Stimulated activated CD8-positive, alpha-beta memory T cell treated with anti-CD3 and anti-CD28 coated beads, Interleukin-4, amount 100 ng/mL, for 24 hours (primary cell): ENCODE measurements around the gene GLT1D1.
A peak's percentile ranks its signal among the peaks of the same experiment; 100 is the strongest.
"Not testable (repeated sequence)": the region's sequence is repeated elsewhere in the genome, so short reads cannot be mapped to it uniquely, and the experiment has no call there.

Experiments
- DNase-seq: peaks from one replicate; pipeline ENCODE4 v3.0.0-alpha.2; 2020; ENCODE audit warnings: low read depth

The GLT1D1 gene

DNA sequence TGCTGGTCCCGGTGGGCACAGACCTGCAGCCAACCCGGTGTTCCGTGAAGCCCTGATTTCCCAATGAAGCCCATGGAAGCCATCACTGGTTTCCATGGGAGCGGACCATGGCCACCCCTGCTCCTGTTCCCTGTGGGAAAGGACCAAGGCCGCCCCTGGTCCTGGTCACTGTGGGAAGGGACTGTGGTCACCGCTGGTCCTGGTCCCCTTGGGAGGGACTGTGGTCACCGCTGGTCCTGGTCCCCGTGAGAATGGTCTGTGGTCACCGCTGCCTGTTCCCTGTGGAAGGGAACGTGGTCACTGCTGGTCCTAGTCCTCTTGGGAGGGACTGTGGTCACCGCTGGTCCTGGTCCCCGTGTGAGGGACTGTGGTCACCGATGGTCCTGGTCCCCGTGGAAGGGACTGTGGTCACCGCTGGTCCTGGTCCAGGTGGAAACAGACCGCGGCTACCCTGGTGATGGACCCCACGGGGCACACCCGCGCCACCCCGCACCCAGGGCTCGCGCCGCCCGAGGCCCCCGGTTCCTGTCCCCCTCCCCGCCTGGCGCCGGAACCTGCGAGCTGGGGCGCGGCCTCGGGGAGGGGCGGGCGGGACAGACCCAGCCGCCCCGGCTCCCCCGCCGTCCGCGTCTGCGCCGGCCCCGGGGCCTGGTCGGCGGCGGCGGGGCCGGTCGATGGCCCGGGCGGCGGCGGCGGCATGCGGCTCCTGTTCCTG lies at the start of gene GLT1D1:
TSS of gene GLT1D1 (plus strand) at position 594 of the 715 bp plus-strand sequence. CDS start at position 698, 104 bp downstream.
- DNase-seq: no peak

DNA sequence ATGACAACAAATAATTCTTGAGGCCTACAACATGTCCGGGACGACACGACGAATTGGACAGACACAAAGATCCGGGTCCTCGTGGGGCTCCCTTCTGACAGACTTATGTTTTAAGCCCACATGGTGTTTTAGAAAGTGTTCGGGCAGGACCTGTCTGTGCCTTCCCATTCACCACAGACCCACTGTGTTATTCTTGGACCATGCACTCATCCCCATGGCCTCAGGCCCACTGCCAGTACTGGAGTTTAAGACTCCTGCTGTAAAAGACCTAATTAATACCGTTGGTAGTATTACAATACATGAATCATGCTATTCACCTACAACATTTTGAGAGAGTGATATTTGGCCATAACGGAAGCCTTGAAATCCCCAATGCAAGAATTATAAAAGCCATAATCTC lies 49.5 kb upstream of the GLT1D1 start:
- DNase-seq: no peak

GRCh38 chr12:128804762-128805161 lies 48.5 kb upstream of the GLT1D1 start:
- DNase-seq: no peak

DNA sequence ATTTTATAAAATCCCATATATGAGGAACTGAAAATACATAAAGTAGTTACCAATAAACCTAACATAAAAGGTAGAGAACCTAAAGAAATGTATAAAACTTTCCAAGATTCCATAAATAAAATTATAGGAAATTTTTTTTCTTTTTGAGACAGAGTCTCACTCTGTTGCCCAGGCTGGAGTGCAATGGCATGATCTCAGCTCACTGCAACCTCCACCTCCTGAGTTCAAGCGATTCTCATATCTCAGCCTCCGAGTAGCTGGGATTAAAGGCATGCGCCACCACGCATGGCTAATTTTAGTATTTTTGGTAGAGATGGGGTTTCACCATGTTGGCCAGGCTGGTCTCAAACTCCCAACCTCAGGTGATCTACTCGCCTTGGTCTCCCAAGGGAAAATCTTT lies 47.9 kb upstream of the GLT1D1 start:
- not testable (repeated sequence) for DNase-seq

DNA sequence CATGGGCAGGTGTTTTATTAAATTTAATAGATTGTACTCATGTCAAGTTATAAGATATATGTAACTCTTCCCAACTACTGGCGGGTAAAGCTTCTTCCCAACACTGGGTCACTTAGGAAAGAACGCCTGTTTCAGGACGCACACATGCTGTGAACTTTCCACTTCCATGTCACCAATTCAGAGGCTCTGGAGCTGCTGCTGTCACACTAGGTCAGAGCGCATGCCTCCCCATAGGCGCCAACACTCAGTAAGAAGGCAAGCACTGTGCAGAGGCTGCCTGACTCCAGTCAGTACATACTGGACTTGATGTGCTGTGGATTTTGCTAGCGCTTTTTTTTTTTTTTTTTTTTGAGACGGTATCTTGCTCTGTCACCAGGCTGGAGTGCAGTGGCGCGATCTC lies 46.7 kb upstream of the GLT1D1 start:
- DNase-seq: no peak

- no peak for DNase-seq
These were observed 46.0 kb upstream of the GLT1D1 start for GRCh38 chr12:128807161-128807724.

DNA sequence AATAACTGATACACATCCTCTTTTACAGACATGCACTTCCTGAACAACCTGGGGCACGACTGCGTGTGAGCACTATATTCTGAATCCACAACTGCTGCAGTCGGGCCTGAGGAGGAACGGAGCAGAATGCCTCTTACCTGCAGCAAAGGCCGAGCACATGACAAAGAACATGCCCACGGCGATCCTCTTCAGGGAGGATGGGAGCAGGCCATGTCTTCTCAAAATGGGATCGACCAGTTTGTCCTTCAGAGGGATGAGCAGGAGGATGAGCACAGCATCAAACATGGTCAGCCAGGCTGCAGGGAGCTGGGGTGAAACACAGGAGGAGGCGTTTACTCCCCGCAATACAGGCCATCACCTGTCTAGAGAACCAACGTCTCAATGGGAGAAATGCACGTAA lies 44.6 kb upstream of the GLT1D1 start:
- no peak for DNase-seq

- DNase-seq: peak; percentile 52
These were observed 42.8 kb upstream of the GLT1D1 start for GRCh38 chr12:128810182-128811127.

- DNase-seq: no peak
These were observed 41.5 kb upstream of the GLT1D1 start for GRCh38 chr12:128811806-128812205.

DNA sequence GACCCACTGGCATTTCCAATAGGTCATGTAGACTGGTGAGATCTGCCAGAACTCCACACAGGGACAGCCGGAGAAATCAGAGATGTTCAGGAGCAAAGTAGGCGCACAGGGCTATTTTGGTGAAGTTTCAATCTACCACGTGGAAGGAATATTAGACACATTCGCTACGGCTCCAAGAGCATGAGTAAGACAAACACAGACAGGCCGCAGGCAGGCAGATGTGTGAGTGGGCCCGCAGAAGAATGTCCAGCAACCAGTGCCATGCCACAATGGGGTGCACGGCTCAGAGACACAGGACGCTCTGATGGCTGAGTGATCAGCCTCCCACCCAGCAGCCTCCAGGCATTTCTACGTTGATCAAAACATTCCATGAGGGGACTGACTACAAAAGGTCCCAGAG lies 39.9 kb upstream of the GLT1D1 start:
- DNase-seq: no peak

- no peak for DNase-seq
These were observed 39.4 kb upstream of the GLT1D1 start for GRCh38 chr12:128813883-128814282.

DNA sequence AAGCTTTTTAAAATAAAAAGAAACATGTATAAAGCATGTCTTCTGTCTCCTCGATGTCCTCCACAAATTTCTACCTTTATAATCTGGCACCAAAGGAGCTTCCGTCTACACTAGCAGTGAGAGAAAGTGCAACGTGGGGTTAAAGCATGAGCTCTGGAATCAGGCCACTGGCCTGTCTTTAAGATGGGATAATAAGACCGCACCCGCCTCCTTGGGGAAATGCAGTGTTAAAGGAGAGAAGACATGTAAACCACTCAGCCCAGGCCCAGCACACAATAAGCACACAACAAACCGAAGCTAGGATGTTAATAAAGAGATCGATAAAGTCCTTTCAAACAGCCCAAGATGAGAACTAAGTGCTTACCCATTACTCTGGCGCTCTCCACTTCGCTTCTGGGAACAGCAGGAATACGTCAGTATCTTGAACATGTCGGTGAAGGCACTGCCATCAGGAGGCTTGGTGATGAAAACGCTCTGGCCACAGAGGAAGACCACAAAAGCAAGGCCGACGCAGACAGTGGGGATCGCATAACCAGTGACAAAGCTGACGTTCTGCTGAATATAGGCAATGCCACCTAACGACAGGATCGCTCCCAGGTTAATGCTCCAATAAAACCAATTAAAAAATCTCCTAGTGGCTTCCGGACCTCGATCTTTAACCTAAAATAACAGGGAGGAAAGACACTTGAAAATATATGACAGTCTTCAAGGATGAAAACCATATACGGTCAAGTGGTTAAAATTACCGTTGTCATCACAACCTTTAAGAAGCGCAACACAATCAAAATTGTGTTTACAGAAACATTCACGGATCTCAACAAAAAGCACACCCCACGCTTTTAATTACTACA lies 38.6 kb upstream of the GLT1D1 start:
- DNase-seq: no peak

GRCh38 chr12:128815779-128816642 lies 37.3 kb upstream of the GLT1D1 start:
- no peak for DNase-seq

DNA sequence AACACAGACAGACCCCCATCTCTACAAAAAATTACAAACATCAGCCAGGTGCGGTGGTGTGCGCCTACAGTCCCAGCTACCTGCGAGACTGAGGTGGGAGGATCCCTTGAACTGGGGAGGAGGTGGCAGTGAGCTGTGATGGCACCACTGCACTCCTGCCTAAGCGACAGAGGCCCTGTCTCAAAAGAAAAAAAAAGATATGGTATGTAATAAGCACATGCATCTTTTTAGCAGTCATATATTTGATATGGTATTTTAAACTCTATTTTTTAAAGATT lies 36.7 kb upstream of the GLT1D1 start:
- DNase-seq: no peak

GRCh38 chr12:128817111-128818015 lies 35.9 kb upstream of the GLT1D1 start:
- no peak for DNase-seq

GRCh38 chr12:128818065-128819022 lies 34.9 kb upstream of the GLT1D1 start:
- DNase-seq: no peak

- DNase-seq: no peak
These were observed 33.8 kb upstream of the GLT1D1 start for GRCh38 chr12:128819293-128820144.

DNA sequence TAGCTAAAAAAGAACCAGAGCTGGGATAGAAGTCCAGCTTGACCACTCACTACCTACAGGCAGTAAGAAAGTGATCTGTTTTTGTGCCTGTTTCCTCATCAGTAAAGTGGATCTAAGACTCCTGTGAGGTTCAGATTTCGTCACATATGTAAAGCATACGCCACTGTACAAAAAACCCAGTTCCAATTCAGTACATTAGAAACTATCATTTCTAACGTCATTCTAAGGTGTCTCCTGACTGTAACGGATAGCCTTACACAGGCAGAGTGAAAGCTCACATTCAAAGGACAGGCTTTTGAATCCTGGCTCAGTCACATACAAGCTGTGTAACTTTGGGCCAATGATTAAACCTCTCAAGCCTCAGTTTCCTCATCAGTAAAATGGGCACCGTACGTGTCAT lies 33.0 kb upstream of the GLT1D1 start:
- no peak for DNase-seq
